HEK293 (cell line): ENCODE results near the gene HSPBAP1.

ENCODE experiments used
- CTCF ChIA-PET: fragments of 350-600 bp; formaldehyde crosslinking; extraction: SDS; loops from one replicate; lab custom pipeline; 2021; ENCODE audit warnings: antibody characterized with exemption; lab: Yijun Ruan, JAX
- POLR2A ChIA-PET: fragments of 300-600 bp; formaldehyde crosslinking; extraction: SDS; loops from one replicate; lab custom pipeline; 2020; ENCODE audit warnings: antibody characterized with exemption, inconsistent platforms; lab: Yijun Ruan, JAX
- H3K27ac ChIP-seq: fragments of 200-500 bp; sonication (Bioruptor generic); 2 replicates; pipeline ENCODE4 v1.5.1; 2014; ENCODE audit warnings: low read depth, low read length, control low read depth, inconsistent platforms; ENCODE audit errors: extremely low read depth
- H3K36me3 ChIP-seq, 2 experiments: fragments of 200-500 bp in 1 of 2; sonication (Bioruptor generic) in 1 of 2; 1 replicate in 1 of 2; 2 replicates in 1 of 2; pipeline ENCODE4 v1.5.1; 2014 to 2017; ENCODE audit warnings: inconsistent platforms in 2 of 2, low read length in 2 of 2; ENCODE audit not compliant: control insufficient read depth in 2 of 2, insufficient read depth in 1 of 2
- H3K4me1 ChIP-seq: fragments of 200-500 bp; sonication (Bioruptor generic); 2 replicates; pipeline ENCODE4 v1.5.1; 2014; ENCODE audit warnings: mild to moderate bottlenecking, low read length, inconsistent platforms; ENCODE audit not compliant: control insufficient read depth, insufficient read depth
- H3K4me3 ChIP-seq: 2 replicates; pipeline ENCODE4 v1.5.1; 2011; ENCODE audit warnings: low read depth, mild to moderate bottlenecking, control low read depth, low read length, moderate library complexity
- H3K9me3 ChIP-seq: fragments of 200-500 bp; sonication (Bioruptor generic); 2 replicates; pipeline ENCODE4 v1.5.1; 2014; ENCODE audit warnings: low read depth, low read length, inconsistent platforms; ENCODE audit not compliant: control insufficient read depth, insufficient read depth
- HOXA7 ChIP-seq: sonication (generic); formaldehyde crosslinking; IDR thresholded peaks from 2 replicates; pipeline ENCODE4 v1.8.1; 2022; ENCODE audit warnings: missing genetic modification reagents, borderline replicate concordance
- HOXD13 ChIP-seq: sonication (generic); formaldehyde crosslinking; IDR thresholded peaks from 2 replicates; pipeline ENCODE4 v1.8.0; 2022; ENCODE audit warnings: missing genetic modification reagents, borderline replicate concordance
- KLF17 ChIP-seq: fragments of 450-650 bp; formaldehyde crosslinking; IDR thresholded peaks from 2 replicates; pipeline ENCODE4 v1.5.1; 2016; ENCODE audit warnings: missing biosample characterization, missing genetic modification characterization
- KLF9 ChIP-seq: fragments of 450-650 bp; formaldehyde crosslinking; IDR thresholded peaks from 2 replicates; pipeline ENCODE4 v1.5.1; 2016; ENCODE audit warnings: missing biosample characterization, missing genetic modification characterization, low read depth
- ZIC2 ChIP-seq: fragments of 450-650 bp; formaldehyde crosslinking; IDR thresholded peaks from 2 replicates; pipeline ENCODE4 v1.5.1; 2016; ENCODE audit warnings: missing biosample characterization, missing genetic modification characterization
- ZNF16 ChIP-seq: fragments of 450-650 bp; formaldehyde crosslinking; IDR thresholded peaks from 2 replicates; pipeline ENCODE4 v1.5.1; 2016; ENCODE audit warnings: low read depth, missing biosample characterization, missing genetic modification characterization
- ZNF169 ChIP-seq: fragments of 450-650 bp; formaldehyde crosslinking; IDR thresholded peaks from 2 replicates; pipeline ENCODE4 v1.5.1; 2016; ENCODE audit warnings: missing biosample characterization, missing genetic modification characterization
- ZNF184 ChIP-seq: fragments of 450-650 bp; IDR thresholded peaks from 2 replicates; pipeline ENCODE4 v1.5.1; 2018; ENCODE audit warnings: missing biosample characterization, mild to moderate bottlenecking, missing genetic modification characterization
- ZNF2 ChIP-seq: fragments of 450-650 bp; formaldehyde crosslinking; IDR thresholded peaks from 2 replicates; pipeline ENCODE4 v1.5.1; 2016; ENCODE audit warnings: missing biosample characterization, missing genetic modification characterization
- ZNF23 ChIP-seq: fragments of 450-650 bp; formaldehyde crosslinking; IDR thresholded peaks from 2 replicates; pipeline ENCODE4 v1.5.1; 2016; ENCODE audit warnings: missing biosample characterization, missing genetic modification characterization, borderline replicate concordance
- ZNF398 ChIP-seq: fragments of 450-650 bp; formaldehyde crosslinking; IDR thresholded peaks from 2 replicates; pipeline ENCODE4 v1.5.1; 2017; ENCODE audit warnings: missing biosample characterization, missing genetic modification characterization
- ZNF48 ChIP-seq: fragments of 450-650 bp; formaldehyde crosslinking; IDR thresholded peaks from 2 replicates; pipeline ENCODE4 v1.5.1; 2016; ENCODE audit warnings: missing biosample characterization, missing genetic modification characterization
- ZNF530 ChIP-seq: fragments of 450-650 bp; formaldehyde crosslinking; IDR thresholded peaks from 2 replicates; pipeline ENCODE4 v1.5.1; 2016; ENCODE audit warnings: low read depth, missing biosample characterization, missing genetic modification characterization
- ZNF626 ChIP-seq: fragments of 450-650 bp; sonication (Bioruptor Pico); formaldehyde crosslinking; IDR thresholded peaks from 2 replicates; pipeline ENCODE4 v1.5.1; 2018; ENCODE audit warnings: missing biosample characterization, missing genetic modification characterization, inconsistent platforms
- ZNF701 ChIP-seq: fragments of 450-650 bp; formaldehyde crosslinking; IDR thresholded peaks from 2 replicates; pipeline ENCODE4 v1.5.1; 2016; ENCODE audit warnings: missing biosample characterization, missing genetic modification characterization
- ZNF768 ChIP-seq: fragments of 450-650 bp; formaldehyde crosslinking; IDR thresholded peaks from 2 replicates; pipeline ENCODE4 v1.5.1; 2018; ENCODE audit warnings: missing biosample characterization, mild to moderate bottlenecking, missing genetic modification characterization
- ZSCAN4 ChIP-seq: fragments of 450-650 bp; formaldehyde crosslinking; IDR thresholded peaks from 2 replicates; pipeline ENCODE4 v1.5.1; 2017; ENCODE audit warnings: missing biosample characterization, missing genetic modification characterization
- TF ChIP-seq, protein P1 (sequence below): fragments of 450-650 bp; formaldehyde crosslinking; IDR thresholded peaks from 2 replicates; pipeline ENCODE4 v1.5.1; 2016; ENCODE audit warnings: missing biosample characterization, missing genetic modification characterization
- TF ChIP-seq, protein P2 (sequence below): fragments of 450-650 bp; formaldehyde crosslinking; IDR thresholded peaks from 2 replicates; pipeline ENCODE4 v1.5.1; 2016; ENCODE audit warnings: missing biosample characterization, missing genetic modification characterization, low read depth

HSPBAP1 gene

GRCh38 chr3:122743581-122744120 lies 50.0 kb downstream of the HSPBAP1 start:
- H3K4me1 ChIP-seq = no peaks in the 10 kb centered on the region
- no peak overlapping the region for H3K27ac ChIP-seq
- H3K9me3 ChIP-seq = no peaks in the 10 kb centered on the region
- no peak overlapping the region for H3K4me3 ChIP-seq
- TF ChIP-seq ZNF701 (tag by site-specific recombination) = no peak
- TF ChIP-seq HOXD13 (CRISPR knock-in tag) = no peak
- ChIA-PET CTCF (interaction anchor here (0.8 to 1.5 kb wide), 4 partner anchors 12 to 290 kb away, joined by 3 to 6 read pairs (median 4); no protein-coding TSS in a partner anchor), POLR2A (no interaction called here)
- peaks cover 0 to 16% of the 10 kb centered on the region in 2 experiments; a peak in 1 of 3 replicates for H3K36me3 ChIP-seq

DNA sequence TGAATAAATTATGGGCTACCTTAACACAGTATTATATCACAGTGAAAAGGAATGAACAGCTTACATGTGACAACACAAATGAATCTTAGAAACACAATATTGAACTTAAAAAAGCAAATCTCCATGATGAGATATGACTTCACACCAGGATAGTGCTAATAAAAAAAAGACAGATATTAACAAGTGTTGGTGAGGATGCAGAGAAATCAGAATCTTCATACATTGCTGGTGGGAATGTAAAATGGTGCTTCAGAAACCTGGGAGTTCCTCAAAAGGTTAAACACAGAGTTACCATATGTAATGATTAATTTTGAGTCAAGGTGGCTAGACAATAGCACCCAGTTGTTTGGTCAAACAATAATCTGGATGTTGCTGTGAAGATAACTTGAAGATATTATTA lies 51.4 kb downstream of the HSPBAP1 start:
- CTCF ChIA-PET = no interaction called here

GRCh38 chr3:122739172-122739571 lies 54.5 kb downstream of the HSPBAP1 start:
- H3K36me3 ChIP-seq = peaks cover 0 to 13% of the 10 kb centered on the region in 2 experiments; a peak in 1 of 3 replicates
- TF ChIP-seq ZNF626 (tag by site-specific recombination) = no peak
- TF ChIP-seq ZNF530 (tag by site-specific recombination) = no peak
- no peak for TF ChIP-seq ZNF701 (tag by site-specific recombination)
- TF ChIP-seq ZNF16 (tag by site-specific recombination) = no peak
- no peak for TF ChIP-seq ZNF23 (tag by site-specific recombination)
- no peak for TF ChIP-seq ZNF48 (tag by site-specific recombination)
- TF ChIP-seq ZSCAN4 (tag by site-specific recombination) = no peak
- no peak for TF ChIP-seq HOXA7 (CRISPR knock-in tag)
- TF ChIP-seq ZIC2 (tag by site-specific recombination) = no peak
- no peak for TF ChIP-seq KLF17 (tag by site-specific recombination)
- TF ChIP-seq, protein P1, sequence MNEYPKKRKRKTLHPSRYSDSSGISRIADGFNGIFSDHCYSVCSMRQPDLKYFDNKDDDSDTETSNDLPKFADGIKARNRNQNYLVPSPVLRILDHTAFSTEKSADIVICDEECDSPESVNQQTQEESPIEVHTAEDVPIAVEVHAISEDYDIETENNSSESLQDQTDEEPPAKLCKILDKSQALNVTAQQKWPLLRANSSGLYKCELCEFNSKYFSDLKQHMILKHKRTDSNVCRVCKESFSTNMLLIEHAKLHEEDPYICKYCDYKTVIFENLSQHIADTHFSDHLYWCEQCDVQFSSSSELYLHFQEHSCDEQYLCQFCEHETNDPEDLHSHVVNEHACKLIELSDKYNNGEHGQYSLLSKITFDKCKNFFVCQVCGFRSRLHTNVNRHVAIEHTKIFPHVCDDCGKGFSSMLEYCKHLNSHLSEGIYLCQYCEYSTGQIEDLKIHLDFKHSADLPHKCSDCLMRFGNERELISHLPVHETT (tag by site-specific recombination) = no peak
- TF ChIP-seq ZNF768 (tag by site-specific recombination) = no peak
- TF ChIP-seq, protein P2, sequence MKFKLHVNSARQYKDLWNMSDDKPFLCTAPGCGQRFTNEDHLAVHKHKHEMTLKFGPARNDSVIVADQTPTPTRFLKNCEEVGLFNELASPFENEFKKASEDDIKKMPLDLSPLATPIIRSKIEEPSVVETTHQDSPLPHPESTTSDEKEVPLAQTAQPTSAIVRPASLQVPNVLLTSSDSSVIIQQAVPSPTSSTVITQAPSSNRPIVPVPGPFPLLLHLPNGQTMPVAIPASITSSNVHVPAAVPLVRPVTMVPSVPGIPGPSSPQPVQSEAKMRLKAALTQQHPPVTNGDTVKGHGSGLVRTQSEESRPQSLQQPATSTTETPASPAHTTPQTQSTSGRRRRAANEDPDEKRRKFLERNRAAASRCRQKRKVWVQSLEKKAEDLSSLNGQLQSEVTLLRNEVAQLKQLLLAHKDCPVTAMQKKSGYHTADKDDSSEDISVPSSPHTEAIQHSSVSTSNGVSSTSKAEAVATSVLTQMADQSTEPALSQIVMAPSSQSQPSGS (tag by site-specific recombination) = no peak
- TF ChIP-seq ZNF398 (tag by site-specific recombination) = no peak
- TF ChIP-seq KLF9 (tag by site-specific recombination) = no peak
- no peak for TF ChIP-seq ZNF2 (tag by site-specific recombination)
- no peak overlapping the region for H3K27ac ChIP-seq
- ChIA-PET CTCF (no interaction called here), POLR2A (no interaction called here)
- no peaks in the 10 kb centered on the region for H3K9me3 ChIP-seq
- H3K4me3 ChIP-seq = no peak overlapping the region
- H3K4me1 ChIP-seq = no peaks in the 10 kb centered on the region

More for the DNA sequence above, 51.4 kb downstream of the HSPBAP1 start:
- Histone ChIP-seq H3K27ac (no peak overlapping the region), H3K4me3 (no peak overlapping the region), H3K4me1 (no peaks in the 10 kb centered on the region), H3K36me3 (peaks cover 0 to 13% of the 10 kb centered on the region in 2 experiments; a peak in 1 of 3 replicates), H3K9me3 (no peaks in the 10 kb centered on the region)
- POLR2A ChIA-PET = no interaction called here
- peak; percentile 94 for TF ChIP-seq ZNF184 (tag by site-specific recombination)
- TF ChIP-seq ZNF169 (tag by site-specific recombination) = no peak
- TF ChIP-seq, all 188 proteins: peak for 1
